GM12873 (cell line): ENCODE results near the gene F2R.

Experiments used
- CTCF ChIP-seq: IDR thresholded peaks from 2 replicates; pipeline ENCODE4 v1.5.1; 2012; ENCODE audit warnings: low read depth, mild to moderate bottlenecking, moderate library complexity, low read length, control low read depth; ENCODE audit not compliant: insufficient read depth; ENCODE audit errors: missing control alignments

F2R gene

GRCh38 chr5:76782444-76782843 is 66.5 kb downstream of the F2R start:
- TF ChIP-seq CTCF = no peak
